ENCODE data around the gene MDFI. TPM values are rescaled to one million over a fixed set of nuclear protein-coding genes. Genes with fewer than 3 reads are reported as not detected.
A peak's percentile ranks its signal among the peaks of the same experiment; 100 is the strongest.

Gene MDFI
- total and polyA plus RNA-seq, 5 donors from 2014 or later = not detected

DNA sequence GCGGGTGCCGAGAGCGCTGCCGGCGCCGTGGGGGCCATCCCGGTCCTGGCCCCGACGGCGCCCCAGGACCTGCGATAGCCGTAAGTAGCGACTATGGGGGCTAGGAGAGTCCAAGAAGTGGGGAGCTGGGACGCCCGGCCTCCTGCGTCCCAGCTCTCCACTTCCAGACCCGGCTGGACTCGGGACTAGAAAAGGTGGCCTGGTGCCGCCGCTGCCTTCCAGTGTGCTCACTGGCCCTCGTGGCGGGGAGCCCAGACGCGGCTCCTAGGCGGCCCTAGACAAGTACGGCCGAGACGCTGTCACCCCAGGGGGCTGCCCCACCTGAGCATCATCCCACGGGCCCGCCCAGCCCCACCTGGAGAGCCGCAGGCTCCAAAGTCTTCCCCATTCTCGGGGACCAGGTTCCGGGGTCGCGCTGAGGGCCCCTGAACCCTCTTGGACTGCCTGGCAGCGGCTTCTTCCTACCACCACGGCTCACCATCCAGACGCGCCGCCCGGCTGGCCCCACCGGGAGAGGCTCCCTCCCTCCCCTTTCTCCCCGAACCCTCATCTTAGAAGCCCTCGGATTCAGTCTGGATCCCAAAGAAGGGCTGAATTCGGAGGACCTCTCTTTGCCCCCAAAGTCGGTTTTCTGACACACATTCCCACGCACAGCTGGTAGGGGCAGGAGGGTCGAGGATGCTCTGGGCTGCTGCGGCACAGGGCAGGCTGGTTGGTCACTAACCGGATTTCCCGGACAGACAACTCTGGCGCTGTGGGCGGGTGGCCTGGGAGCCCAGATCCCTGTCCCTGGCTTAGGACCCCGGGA, 870 bp upstream of the MDFI start:
- Mint-ChIP-seq H3K36me3 (peaks cover 2% of the 10 kb centered on the region), H3K4me1 (peaks cover 0 to 17% (median 3%) of the 10 kb centered on the region in 4 donors), H3K27ac (no peak overlapping the region), H3K27me3 (peaks cover 68% of the 10 kb centered on the region), H3K9me3 (peaks cover 0 to 2% (median 0%) of the 10 kb centered on the region in 7 donors), H3K4me3 (peak overlapping the region in 1 of 4 donors; percentile 70)
- no peaks in the 10 kb centered on the region for H3K36me3 ChIP-seq (ENCODE audit: control insufficient read depth, insufficient read depth, low read length)
- DNase-seq = no peak
- H3K27ac ChIP-seq (ENCODE audit: insufficient read depth, low read length, poor library complexity, severe bottlenecking) = no peak overlapping the region
- ATAC-seq (ENCODE audit: low read depth in 2 of 2) = no peak
- H3K4me3 ChIP-seq (ENCODE audit: low read depth, low read length) = no peak overlapping the region
- H3K4me1 ChIP-seq (ENCODE audit: control insufficient read depth, insufficient read depth, low read length, poor library complexity, severe bottlenecking) = peaks cover 8% of the 10 kb centered on the region
- peaks cover 2% of the 10 kb centered on the region for H3K27me3 ChIP-seq (ENCODE audit: control insufficient read depth, insufficient read depth, low read length)
- no peaks in the 10 kb centered on the region for H3K9me3 ChIP-seq (ENCODE audit: control insufficient read depth in 2 of 2, low read length in 2 of 2)

DNA sequence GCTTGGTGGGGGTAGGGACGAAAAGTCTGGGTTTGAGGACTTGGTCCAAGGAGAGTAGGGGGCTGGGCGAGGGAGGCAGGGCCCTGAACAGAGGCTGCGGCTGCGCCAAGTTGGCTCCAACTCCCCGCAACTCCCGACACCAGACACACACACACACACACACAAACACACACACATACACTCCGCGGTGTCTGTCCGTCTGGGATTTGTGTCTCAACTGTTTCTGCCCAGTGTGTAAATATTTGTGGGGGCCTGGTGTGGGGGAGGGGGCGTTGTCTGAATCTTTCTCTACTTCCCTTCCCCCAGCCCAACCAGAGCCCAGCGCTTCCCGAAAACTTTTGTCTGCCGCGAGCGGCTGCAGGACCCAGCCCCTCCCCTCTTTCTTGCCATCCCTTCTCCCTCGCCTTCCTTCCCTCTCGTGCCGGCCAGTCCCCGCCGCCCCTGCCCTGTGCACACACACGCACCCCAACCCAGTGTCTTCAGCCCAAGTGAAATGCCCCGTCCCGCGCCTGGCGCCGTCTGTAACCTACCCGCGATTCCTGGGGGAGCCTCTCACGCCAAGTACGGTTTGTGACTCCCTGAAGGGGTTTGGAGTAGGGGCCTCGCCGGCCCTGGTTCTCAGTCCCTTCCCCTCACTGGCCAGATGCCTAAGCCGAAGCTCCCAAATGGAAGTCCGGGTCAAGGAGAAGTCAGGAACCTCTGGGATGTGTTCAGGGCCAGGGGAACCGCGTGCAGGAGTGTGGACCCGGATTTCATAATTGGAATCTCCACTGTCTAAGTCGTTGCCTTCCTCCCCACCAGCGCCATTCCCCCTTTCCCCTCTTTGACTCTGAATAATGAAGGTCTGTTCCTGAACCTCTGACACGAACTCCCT, 904 bp downstream of the MDFI start:
- peaks cover 2% of the 10 kb centered on the region for H3K36me3 Mint-ChIP-seq
- Histone ChIP-seq H3K27ac (ENCODE audit: insufficient read depth, low read length, poor library complexity, severe bottlenecking) (no peak overlapping the region), H3K4me3 (ENCODE audit: low read depth, low read length) (no peak overlapping the region), H3K27me3 (ENCODE audit: control insufficient read depth, insufficient read depth, low read length) (no peaks in the 10 kb centered on the region), H3K9me3 (ENCODE audit: control insufficient read depth in 2 of 2, low read length in 2 of 2) (no peaks in the 10 kb centered on the region), H3K36me3 (ENCODE audit: control insufficient read depth, insufficient read depth, low read length) (no peaks in the 10 kb centered on the region), H3K4me1 (ENCODE audit: control insufficient read depth, insufficient read depth, low read length, poor library complexity, severe bottlenecking) (peaks cover 8% of the 10 kb centered on the region)
- peak overlapping the region in 1 of 3 donors; percentile 92 for H3K27ac Mint-ChIP-seq
- ATAC-seq (ENCODE audit: low read depth in 2 of 2) (no peak), DNase-seq (no peak)
- peaks cover 0 to 17% (median 3%) of the 10 kb centered on the region in 4 donors for H3K4me1 Mint-ChIP-seq
- peaks cover 0 to 2% (median 0%) of the 10 kb centered on the region in 7 donors for H3K9me3 Mint-ChIP-seq
- peaks cover 78% of the 10 kb centered on the region for H3K27me3 Mint-ChIP-seq
- H3K4me3 Mint-ChIP-seq = peak overlapping the region in 1 of 4 donors; percentile 29

DNA sequence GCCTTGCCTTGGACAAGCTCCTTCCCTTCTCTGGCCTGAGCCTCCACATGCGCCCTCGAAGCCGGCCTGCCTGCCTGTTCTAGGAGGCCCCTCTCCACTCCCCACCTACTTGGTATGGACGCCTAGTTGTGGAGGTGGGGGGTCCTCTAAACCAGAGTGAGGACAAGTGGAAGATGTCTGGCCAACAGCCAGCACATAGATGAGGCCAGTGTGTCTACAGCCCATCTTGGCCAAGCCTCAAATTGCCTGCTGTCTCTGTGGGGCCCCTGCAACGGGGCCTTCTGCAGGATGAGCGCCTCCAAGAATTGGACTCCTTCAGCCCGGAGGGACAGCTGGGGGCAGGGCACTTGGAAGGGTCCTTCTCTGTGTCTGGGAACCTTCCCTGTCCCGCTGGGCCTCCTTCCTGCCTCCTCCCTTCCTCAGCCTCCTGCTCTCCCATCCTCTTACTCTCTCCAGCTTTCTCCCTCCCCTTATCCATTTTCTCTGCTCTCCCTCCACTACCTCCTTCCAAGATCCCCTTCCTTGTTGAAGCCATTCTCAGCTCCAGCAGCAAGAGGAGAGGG, 1.6 kb downstream of the MDFI start:
- Histone ChIP-seq H3K36me3 (ENCODE audit: control insufficient read depth, insufficient read depth, low read length) (no peaks in the 10 kb centered on the region), H3K27ac (ENCODE audit: insufficient read depth, low read length, poor library complexity, severe bottlenecking) (no peak overlapping the region), H3K4me3 (ENCODE audit: low read depth, low read length) (no peak overlapping the region), H3K27me3 (ENCODE audit: control insufficient read depth, insufficient read depth, low read length) (no peaks in the 10 kb centered on the region), H3K4me1 (ENCODE audit: control insufficient read depth, insufficient read depth, low read length, poor library complexity, severe bottlenecking) (peaks cover 8% of the 10 kb centered on the region), H3K9me3 (ENCODE audit: control insufficient read depth in 2 of 2, low read length in 2 of 2) (no peaks in the 10 kb centered on the region)
- no peak overlapping the region for H3K27ac Mint-ChIP-seq
- H3K9me3 Mint-ChIP-seq = peaks cover 0 to 2% (median 0%) of the 10 kb centered on the region in 7 donors
- ATAC-seq (ENCODE audit: low read depth in 2 of 2) (no peak), DNase-seq (no peak)
- H3K27me3 Mint-ChIP-seq = peaks cover 71% of the 10 kb centered on the region
- H3K36me3 Mint-ChIP-seq = peaks cover 2% of the 10 kb centered on the region
- H3K4me3 Mint-ChIP-seq = peak overlapping the region in 1 of 4 donors; percentile 29
- peaks cover 0 to 17% (median 3%) of the 10 kb centered on the region in 4 donors for H3K4me1 Mint-ChIP-seq

DNA sequence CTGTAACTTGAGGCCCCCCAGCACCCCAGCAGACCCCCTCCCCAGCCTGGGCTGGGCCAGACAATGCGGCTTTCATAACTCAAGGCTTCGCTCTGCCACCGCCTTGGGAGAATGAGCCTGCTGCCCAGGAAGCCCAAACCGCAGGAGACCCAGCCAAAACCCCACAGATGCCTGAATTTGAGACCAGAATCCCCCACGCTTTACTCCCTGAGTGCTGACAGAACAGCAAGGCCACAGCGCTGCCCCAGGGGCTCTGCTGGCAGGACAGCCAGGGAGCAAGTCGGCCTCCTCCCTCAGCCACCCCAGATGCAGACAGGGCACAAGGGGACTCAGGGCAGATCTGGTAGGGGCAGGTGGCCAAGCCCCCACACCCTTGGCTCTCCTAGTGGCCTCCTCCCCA, 2.2 kb downstream of the MDFI start:
- Histone ChIP-seq H3K9me3 (ENCODE audit: control insufficient read depth in 2 of 2, low read length in 2 of 2) (no peaks in the 10 kb centered on the region), H3K36me3 (ENCODE audit: control insufficient read depth, insufficient read depth, low read length) (no peaks in the 10 kb centered on the region), H3K27me3 (ENCODE audit: control insufficient read depth, insufficient read depth, low read length) (no peaks in the 10 kb centered on the region), H3K4me3 (ENCODE audit: low read depth, low read length) (no peak overlapping the region), H3K27ac (ENCODE audit: insufficient read depth, low read length, poor library complexity, severe bottlenecking) (no peak overlapping the region), H3K4me1 (ENCODE audit: control insufficient read depth, insufficient read depth, low read length, poor library complexity, severe bottlenecking) (peaks cover 8% of the 10 kb centered on the region)
- Mint-ChIP-seq H3K27me3 (peaks cover 70% of the 10 kb centered on the region), H3K27ac (no peak overlapping the region), H3K4me3 (no peak overlapping the region), H3K36me3 (peaks cover under 1% of the 10 kb centered on the region), H3K9me3 (peaks cover 0 to 2% (median 0%) of the 10 kb centered on the region in 7 donors), H3K4me1 (peaks cover 0 to 17% (median 3%) of the 10 kb centered on the region in 4 donors)
- DNase-seq (no peak), ATAC-seq (ENCODE audit: low read depth in 2 of 2) (no peak)

DNA sequence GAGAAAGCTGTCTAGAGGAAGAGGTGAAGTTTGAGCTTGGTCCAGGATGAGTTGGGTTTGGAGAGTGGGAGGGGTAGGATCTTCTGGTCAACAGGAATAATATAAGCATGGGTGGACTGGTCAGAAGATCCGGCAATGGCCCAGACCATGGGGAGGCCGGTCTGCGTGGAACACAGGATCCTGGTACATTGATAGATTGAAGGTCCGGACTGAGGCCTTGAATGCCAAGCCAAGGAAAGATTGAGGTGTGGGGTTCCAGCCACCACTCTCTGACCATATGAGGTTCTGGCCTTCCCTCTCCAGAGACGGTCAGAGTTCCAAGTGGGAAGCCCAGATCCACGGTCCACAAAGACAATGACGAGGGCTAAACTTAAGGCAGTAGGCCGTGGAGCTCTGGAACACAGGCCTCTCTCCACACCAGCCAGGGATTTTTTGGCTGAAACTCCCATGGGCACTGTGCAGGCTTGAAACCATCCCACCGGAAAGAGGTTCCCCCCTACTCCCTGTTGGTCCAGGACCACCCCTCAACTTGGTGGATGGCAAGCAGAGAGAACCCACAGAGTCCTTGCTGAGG, 3.2 kb downstream of the MDFI start:
- Histone ChIP-seq H3K27me3 (ENCODE audit: control insufficient read depth, insufficient read depth, low read length) (no peaks in the 10 kb centered on the region), H3K36me3 (ENCODE audit: control insufficient read depth, insufficient read depth, low read length) (no peaks in the 10 kb centered on the region), H3K9me3 (ENCODE audit: control insufficient read depth in 2 of 2, low read length in 2 of 2) (no peaks in the 10 kb centered on the region), H3K4me1 (ENCODE audit: control insufficient read depth, insufficient read depth, low read length, poor library complexity, severe bottlenecking) (peaks cover 8% of the 10 kb centered on the region), H3K4me3 (ENCODE audit: low read depth, low read length) (no peak overlapping the region), H3K27ac (ENCODE audit: insufficient read depth, low read length, poor library complexity, severe bottlenecking) (no peak overlapping the region)
- Mint-ChIP-seq H3K36me3 (no peaks in the 10 kb centered on the region), H3K27me3 (peaks cover 61% of the 10 kb centered on the region), H3K4me3 (no peak overlapping the region), H3K27ac (peak overlapping the region in 1 of 3 donors; percentile 70), H3K4me1 (peaks cover 0 to 17% (median 3%) of the 10 kb centered on the region in 4 donors), H3K9me3 (peaks cover 0 to 2% (median 0%) of the 10 kb centered on the region in 7 donors)
- no peak for DNase-seq
- ATAC-seq (ENCODE audit: low read depth in 2 of 2) = no peak

DNA sequence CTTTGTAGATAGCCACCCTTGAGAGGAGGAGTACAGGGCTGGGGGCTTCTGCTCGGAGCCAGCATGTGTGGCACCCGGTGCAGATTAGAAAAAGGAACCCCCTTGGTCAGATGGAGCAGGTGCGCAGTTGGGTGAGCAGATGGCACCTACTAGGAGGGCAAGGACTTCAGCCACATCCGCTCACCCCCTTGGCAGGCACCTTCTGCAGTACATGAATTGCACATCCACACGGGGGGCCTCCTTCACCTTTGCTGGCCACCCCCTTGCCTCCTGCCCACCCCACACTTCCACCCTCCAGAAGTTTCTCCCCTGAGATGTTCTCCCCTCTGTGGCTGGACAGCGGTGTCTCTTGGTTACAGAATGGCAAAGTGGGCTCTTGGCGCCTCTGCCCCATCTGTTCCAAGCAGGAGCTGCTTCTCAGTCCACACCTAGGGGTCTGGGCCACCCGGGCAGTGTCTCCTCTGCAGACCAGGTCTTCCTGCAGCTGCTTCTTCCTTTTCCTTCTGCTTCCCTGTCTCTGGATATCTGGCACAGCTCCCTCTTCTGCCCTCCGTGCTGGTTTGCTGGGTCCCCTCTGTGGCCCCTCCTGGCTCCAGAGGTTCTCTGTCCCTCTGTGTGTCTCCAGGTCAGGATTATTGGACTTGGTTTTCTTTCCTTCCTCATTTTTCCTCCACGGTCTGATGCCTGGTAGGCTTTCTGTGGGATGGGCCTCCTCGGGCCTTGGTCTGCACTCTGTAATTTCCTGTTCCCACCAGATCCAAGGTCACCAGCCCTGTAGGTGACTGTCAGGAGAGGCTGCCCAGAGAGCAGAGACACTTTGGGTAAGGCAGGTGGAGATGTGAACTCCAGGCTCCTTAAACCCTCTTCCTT, 4.1 kb downstream of the MDFI start:
- Mint-ChIP-seq H3K4me1 (peaks cover 0 to 15% (median 3%) of the 10 kb centered on the region in 4 donors), H3K9me3 (peaks cover 0 to 2% (median 0%) of the 10 kb centered on the region in 7 donors), H3K36me3 (no peaks in the 10 kb centered on the region), H3K27me3 (peaks cover 57% of the 10 kb centered on the region), H3K4me3 (no peak overlapping the region), H3K27ac (no peak overlapping the region)
- Histone ChIP-seq H3K9me3 (ENCODE audit: control insufficient read depth in 2 of 2, low read length in 2 of 2) (no peaks in the 10 kb centered on the region), H3K27ac (ENCODE audit: insufficient read depth, low read length, poor library complexity, severe bottlenecking) (no peak overlapping the region), H3K36me3 (ENCODE audit: control insufficient read depth, insufficient read depth, low read length) (no peaks in the 10 kb centered on the region), H3K4me3 (ENCODE audit: low read depth, low read length) (no peak overlapping the region), H3K27me3 (ENCODE audit: control insufficient read depth, insufficient read depth, low read length) (no peaks in the 10 kb centered on the region), H3K4me1 (ENCODE audit: control insufficient read depth, insufficient read depth, low read length, poor library complexity, severe bottlenecking) (peaks cover 8% of the 10 kb centered on the region)
- DNase-seq = no peak
- no peak for ATAC-seq (ENCODE audit: low read depth in 2 of 2)
